RWPE2 (cell line): ENCODE results near the gene CDON.

Source experiments
- ATAC-seq: fragments of 200-7000 bp; cut with Tn5 transposase; 3 replicates; pipeline ENCODE4 v1.9.1; 2021; ENCODE audit warnings: low read depth
- DNase-seq: peaks from one replicate; pipeline ENCODE4 v3.0.0-alpha.2; 2020; ENCODE audit warnings: low spot score
- H3K27ac ChIP-seq: fragments of 450-650 bp; 2 replicates; pipeline ENCODE4 v1.5.1; 2017; ENCODE audit warnings: mild to moderate bottlenecking; ENCODE audit not compliant: poor library complexity, severe bottlenecking
- H3K27me3 ChIP-seq: fragments of 250-450 bp; sonication (Bioruptor Pico); 2 replicates; pipeline ENCODE4 v1.5.1; 2021; ENCODE audit warnings: mild to moderate bottlenecking, moderate library complexity; ENCODE audit not compliant: insufficient read depth, poor library complexity, severe bottlenecking
- H3K36me3 ChIP-seq: fragments of 250-450 bp; sonication (Bioruptor Pico); 2 replicates; pipeline ENCODE4 v1.5.1; 2020; ENCODE audit warnings: low read depth, mild to moderate bottlenecking, moderate library complexity
- H3K4me1 ChIP-seq: fragments of 250-450 bp; sonication (Bioruptor Pico); 2 replicates; pipeline ENCODE4 v1.5.1; 2021; ENCODE audit warnings: mild to moderate bottlenecking, moderate library complexity; ENCODE audit not compliant: insufficient read depth, poor library complexity, severe bottlenecking
- H3K4me3 ChIP-seq: fragments of 250-450 bp; sonication (Bioruptor Pico); 2 replicates; pipeline ENCODE4 v1.5.1; 2021; ENCODE audit warnings: mild to moderate bottlenecking, moderate library complexity; ENCODE audit not compliant: severe bottlenecking
- H3K9me3 ChIP-seq: fragments of 250-450 bp; sonication (Bioruptor Pico); 2 replicates; pipeline ENCODE4 v1.5.1; 2021; ENCODE audit warnings: mild to moderate bottlenecking, moderate library complexity; ENCODE audit not compliant: severe bottlenecking
- CTCF ChIP-seq: fragments of 450-650 bp; IDR thresholded peaks from one replicate; pipeline ENCODE4 v1.5.1; 2017; ENCODE audit warnings: mild to moderate bottlenecking, moderate library complexity; ENCODE audit not compliant: poor library complexity, severe bottlenecking

CDON gene

GRCh38 chr11:126035718-126036117, 26.9 kb downstream of the CDON start:
- no peak for TF ChIP-seq CTCF
- ATAC-seq: no peak
- no peak for DNase-seq
- H3K4me1 ChIP-seq: no peaks in the 10 kb centered on the region
- no peaks in the 10 kb centered on the region for H3K36me3 ChIP-seq
- no peak overlapping the region for H3K27ac ChIP-seq
- H3K4me3 ChIP-seq: no peak overlapping the region
- H3K9me3 ChIP-seq: no peaks in the 10 kb centered on the region
- no peaks in the 10 kb centered on the region for H3K27me3 ChIP-seq

- no peak for TF ChIP-seq CTCF
- Histone ChIP-seq H3K36me3 (no peaks in the 10 kb centered on the region), H3K27ac (no peak overlapping the region), H3K9me3 (no peaks in the 10 kb centered on the region), H3K27me3 (no peaks in the 10 kb centered on the region), H3K4me3 (no peak overlapping the region), H3K4me1 (no peaks in the 10 kb centered on the region)
- no peak for ATAC-seq
- DNase-seq: no peak
Measured at GRCh38 chr11:126034933-126035425, 27.7 kb downstream of the CDON start.

GRCh38 chr11:126034039-126034932, 28.4 kb downstream of the CDON start:
- H3K27ac ChIP-seq: no peak overlapping the region
- TF ChIP-seq CTCF: no peak
- ATAC-seq: no peak

GRCh38 chr11:126032375-126032774, 30.3 kb downstream of the CDON start:
- H3K27ac ChIP-seq: no peak overlapping the region
- H3K4me3 ChIP-seq: no peak overlapping the region
- no peaks in the 10 kb centered on the region for H3K27me3 ChIP-seq
- H3K36me3 ChIP-seq: no peaks in the 10 kb centered on the region
- no peak for ATAC-seq
- H3K4me1 ChIP-seq: no peaks in the 10 kb centered on the region
- TF ChIP-seq CTCF: no peak
- no peaks in the 10 kb centered on the region for H3K9me3 ChIP-seq
- DNase-seq: no peak

More at GRCh38 chr11:126034039-126034932, 28.4 kb downstream of the CDON start:
- no peaks in the 10 kb centered on the region for H3K27me3 ChIP-seq
- no peak for DNase-seq
- no peaks in the 10 kb centered on the region for H3K36me3 ChIP-seq
- H3K4me3 ChIP-seq: no peak overlapping the region
- no peaks in the 10 kb centered on the region for H3K4me1 ChIP-seq
- H3K9me3 ChIP-seq: no peaks in the 10 kb centered on the region

GRCh38 chr11:126029805-126030204, 32.9 kb downstream of the CDON start:
- no peak for ATAC-seq
- Histone ChIP-seq H3K4me3 (no peak overlapping the region), H3K27me3 (no peaks in the 10 kb centered on the region), H3K27ac (no peak overlapping the region), H3K4me1 (no peaks in the 10 kb centered on the region), H3K36me3 (no peaks in the 10 kb centered on the region), H3K9me3 (no peaks in the 10 kb centered on the region)
- no peak for DNase-seq
- no peak for TF ChIP-seq CTCF
